Activated CD8-positive, alpha-beta memory T cell treated with anti-CD3 and anti-CD28 coated beads for 24 hours (primary cell): ENCODE results near the gene RASGRP2.

Experiments used
- DNase-seq: peaks from one replicate; pipeline ENCODE4 v3.0.0-alpha.2; 2020

RASGRP2 gene

DNA sequence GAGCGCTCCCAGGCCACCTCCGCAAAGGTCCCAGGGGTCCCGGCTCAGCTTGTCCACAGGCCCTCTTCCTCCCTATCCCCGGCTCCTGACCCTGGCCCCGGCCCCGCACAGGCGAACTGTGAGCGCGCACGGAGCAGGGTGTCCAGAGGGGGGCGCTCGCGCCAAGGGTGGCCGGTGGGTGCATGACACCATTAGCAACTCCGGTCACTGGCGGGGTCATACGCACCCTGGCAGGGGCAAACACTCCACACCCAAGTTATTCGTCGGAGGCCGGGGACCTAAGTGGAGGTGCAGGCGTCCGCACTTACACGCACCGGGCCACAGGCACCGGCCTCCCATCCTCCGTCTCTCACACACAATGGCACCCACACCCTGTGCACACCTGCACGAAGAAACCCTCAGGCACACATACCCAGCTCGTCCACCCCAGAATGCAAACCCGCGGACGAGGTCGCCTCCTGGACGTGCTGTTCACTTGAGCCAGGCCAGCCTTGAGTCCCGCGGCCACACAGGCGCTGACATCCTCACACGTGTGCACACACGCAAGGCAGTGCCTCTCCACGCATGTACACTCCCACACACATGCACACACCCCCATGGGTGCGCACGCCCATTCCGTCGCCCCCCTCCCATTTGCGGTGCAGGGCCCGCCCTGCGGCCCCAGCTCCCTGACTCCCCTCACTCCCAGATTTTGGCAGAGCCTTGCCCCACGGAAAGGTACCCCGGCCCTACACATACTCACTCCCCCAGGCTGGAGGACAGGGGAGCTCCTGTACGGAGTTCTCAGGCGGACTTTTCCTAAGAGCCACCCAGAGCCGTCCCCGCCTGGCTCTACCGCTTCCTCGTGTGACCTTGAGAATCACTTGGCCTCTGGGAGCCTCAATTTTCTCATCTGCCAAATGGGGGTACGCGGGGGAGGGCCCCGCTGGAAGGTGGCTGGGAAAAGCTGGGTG, at the start of gene RASGRP2:
TSS of gene RASGRP2 (minus strand) at position 552 of the 953 bp plus-strand sequence. CDS start 1,276 bp downstream, outside the sequence.
- peak; percentile 90 for DNase-seq

DNA sequence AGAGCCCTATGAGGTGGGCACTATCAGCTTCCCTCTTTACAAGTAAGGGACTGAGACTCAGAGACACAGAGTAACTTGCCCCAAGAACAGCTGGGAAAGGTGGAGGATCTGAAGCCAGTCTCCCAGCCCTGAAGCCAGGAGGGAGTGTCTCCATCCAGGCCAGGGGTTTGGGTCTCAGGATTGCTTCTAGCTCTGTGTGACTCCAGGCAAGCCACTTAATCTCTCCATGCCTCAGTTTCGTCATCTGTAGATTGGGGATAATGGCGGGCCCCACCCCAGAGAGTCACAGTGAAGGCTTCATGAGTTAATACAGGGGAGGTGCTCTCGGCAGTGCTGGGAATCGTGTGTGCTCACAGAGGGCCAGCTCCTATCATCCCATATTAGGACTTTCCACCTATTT, 48.5 kb upstream of the RASGRP2 start:
- DNase-seq = no peak

DNA sequence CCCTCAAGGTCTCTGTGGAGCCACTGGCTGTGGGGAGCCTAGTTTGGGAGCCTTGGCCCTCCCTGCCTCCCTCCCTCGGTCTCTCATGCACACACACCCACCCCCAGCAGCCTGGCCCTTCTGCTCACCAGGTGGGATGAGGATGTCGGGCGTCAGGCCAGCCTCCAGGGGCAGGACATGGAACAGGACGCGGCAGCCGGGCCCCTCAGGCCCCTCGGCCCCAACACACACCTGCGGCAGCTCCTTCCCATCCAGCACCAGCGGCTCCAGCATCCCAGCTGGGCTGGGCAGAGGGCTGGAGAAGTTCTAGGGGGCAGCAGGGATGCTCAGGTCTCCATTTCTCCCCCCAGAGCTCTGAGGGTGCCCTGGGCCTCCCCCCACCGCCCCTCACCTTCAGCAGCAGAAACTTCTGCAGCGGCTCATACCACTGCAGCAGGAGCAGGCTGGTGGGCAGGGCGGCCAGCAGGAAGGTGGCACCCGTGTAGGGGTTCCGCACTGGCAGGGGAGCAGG, 47.9 kb upstream of the RASGRP2 start:
- no peak for DNase-seq

DNA sequence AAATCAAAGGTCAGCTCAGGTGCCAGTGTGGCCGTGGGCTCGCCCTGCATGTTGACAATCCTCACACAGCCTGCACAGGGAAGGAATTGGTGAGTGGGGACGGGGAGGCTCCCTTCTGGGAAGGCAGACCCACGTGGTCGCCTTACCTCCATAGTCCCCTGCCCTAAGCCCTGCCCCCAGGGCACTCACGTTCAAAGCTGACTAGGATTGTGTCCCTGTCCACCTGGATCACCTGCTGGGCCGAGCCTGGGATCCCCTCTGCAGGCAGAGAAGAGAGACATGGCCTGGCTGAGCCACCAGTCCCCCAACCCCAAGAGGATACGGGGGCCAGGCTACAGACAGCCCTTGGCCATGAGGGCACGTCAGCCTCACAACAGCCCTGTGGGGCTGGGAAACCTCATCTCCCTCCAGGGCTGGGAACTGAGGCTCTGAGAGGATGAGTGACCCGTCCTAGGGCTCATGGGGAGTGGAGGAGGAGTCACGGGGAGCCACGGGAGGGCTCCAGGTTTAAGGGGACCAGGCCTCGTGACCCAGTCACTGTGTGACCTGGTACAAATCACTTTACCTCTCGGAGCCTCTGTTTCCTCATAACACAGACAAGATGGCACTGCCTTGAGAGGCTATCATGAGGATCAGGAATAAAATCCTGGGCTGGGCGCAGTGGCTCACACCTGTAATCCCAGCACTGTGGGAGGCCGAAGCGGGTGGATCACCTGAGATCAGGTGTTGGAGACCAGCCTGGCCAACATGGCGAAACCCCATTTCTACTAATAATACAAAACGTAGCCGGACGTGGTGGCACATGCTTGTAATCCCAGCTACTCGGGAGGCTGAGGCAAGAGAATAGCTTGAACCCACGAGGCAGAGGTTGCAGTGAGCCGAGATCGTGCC, 46.5 kb upstream of the RASGRP2 start:
- no peak for DNase-seq

DNA sequence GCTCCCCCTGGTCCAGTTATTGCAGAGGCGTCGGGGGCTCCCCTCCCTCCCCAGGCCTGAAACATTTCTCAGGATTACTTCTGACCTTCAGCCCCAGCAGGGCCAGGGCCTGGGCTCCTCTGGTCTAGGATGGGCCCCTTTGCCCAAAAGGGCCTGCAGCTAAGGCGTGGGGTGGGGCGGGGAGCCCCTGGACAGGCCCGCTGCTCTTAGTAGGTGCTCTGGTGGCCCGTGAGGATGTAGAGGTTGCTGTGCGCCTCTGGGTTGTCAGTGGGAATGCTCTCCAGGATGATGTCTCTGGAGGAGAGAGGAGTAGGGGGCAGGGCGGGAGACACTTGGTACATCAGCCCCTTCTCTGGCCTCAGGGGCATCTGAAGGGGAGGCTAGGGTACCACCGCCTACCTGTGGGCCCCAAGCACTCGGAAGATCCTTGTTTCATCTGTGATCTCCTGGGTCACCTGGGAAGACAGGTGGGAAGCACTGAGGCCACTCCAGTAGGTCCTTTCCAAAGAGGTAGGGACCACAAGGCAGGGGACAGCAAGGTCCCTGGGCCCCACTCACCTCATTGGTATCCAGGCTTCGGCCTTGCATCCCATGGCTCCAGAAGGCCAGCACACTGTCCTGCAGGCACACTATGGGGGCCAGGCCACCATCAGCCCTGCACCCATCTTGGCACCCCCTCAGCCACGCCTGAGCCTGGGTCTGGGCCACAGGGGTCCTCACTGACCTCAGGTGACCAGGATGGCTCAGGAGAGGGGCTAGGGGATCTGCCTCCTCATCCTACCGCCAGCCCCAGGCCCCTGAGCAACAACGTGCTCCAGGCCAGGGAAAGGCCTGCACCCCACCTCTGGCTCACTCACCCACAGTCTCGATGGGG, 45.6 kb upstream of the RASGRP2 start:
- DNase-seq = no peak

DNA sequence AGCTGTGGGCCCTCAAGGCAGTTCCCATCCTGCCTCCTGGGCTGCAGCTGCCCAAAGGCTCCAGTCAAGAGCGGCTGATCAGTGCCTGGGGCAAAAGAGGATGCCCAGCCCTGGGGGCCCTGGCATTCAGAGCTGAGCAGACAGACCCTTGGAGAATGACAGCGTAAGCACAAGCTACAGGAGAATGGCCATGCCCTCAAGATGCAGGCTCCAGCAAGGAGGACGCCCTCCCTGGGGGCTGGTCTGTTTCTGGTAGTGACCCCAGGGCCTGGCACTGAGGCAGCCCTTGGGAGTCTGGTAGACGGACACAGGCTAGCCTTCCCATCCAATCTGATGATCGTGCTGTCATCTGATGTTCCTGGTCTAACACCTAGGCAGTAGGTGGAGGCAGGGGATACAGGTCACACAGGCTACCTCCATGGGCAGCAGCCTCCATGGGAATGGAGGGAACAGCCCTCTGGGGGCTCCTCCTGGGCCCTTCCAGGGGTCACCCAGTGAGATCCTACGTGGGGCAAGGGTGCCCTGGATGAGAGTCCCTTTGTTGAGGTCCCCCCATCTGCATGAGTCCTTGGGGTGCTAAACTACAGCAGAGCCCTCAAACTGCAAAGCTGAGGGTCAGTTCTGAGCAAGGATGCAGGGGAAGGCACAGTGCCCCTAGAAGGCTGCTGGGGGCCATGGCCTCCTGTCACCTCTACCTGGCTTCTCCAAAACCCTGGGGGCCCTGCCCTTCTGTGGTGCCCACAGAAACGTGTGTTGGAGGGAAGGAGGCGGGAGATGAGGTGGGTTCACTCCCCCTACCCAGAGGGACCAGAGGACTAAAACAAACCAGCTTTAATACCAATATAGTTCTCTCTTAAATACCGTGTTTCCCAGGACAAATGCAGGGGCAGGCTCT, 44.6 kb upstream of the RASGRP2 start:
- DNase-seq = no peak

DNA sequence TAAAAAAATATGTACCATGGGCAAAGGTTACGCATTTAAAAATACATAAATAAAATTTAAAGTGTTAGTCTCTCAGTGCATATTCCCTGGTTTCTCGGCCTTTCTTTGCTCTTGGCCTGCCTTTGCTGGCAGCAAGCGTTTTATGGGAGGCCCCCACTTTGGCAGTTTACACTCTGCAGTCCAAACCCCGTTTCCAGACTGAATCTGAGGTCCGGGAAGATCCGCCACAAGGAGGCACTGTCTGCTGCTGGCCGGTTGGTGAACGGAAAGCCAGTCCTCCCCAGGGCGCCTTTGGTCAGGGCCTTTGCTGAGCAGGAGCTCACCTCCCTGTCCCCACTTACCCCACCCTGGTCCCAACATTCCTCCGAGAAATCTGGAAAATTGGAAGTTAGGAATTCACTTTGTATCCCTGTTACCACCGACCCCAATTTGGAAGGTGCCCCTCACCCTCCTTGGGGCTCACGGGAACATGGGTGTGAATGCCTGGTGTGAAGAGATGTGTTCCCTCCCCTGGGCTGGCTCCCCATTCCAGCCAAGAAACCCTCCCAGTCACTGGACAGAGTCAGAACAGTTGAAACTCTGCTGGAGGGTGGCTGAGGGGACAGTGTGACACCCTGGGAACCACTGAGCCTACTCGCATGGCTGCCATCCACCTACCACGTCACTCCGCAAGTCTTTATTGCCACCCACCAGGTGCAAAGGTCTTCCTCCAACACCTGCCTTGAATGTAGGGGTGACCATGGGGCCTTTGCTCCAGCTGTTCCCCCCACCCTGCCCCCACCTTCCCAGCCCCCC, 43.8 kb upstream of the RASGRP2 start:
- peak; percentile 84 for DNase-seq

DNA sequence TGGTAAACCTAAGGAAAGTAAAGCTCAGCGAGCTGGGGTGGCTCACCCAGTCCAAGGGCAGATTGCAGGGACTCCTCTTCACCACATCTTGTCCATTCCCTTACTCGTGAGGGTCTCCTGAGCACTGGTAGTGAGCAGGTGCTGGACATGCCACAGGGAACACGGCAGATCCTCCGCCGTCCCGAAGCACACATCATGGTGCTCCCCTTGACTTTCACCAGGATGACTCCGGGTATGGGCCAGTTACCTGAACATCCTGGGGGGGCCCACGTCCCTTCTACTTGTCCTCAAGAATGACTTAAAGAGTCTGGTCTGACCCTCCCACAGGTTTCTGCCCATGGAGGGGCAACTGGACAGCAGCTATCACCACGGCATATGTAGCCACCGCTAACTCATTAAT, 42.4 kb upstream of the RASGRP2 start:
- no peak for DNase-seq

DNA sequence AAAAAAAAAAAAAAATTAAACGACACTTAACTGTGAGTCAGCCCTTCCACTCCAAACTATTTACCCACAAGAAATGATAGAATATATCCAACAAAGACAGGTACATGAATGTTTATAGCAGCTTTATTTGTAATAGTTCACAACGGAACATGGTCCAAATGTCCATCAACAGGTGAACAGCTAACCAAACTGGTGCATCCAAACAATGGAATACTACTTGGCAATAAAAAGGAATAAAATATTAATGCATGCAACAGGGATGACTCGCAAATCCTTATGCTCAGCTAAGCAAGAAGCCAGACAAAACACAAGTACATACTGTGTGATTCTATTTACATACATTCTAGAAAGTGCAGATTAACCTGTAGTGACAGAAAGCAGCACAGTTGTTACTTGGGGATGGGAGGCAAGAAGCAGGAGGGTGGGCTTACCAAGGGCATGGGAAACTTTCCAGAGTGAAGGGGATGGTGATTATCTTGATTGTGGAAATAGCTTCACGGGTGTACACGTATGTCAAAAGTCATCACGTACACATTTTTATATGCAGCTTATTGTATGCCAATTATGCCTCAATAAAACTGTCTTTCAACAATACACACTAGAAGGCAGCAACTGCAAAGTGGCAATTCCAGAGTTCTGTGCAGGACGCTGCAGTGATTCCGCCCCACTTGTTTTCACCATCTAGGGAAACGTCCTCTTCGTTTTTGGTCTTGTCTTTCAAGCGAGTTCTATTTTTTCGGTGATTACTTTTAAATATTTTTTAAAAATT, 41.1 kb upstream of the RASGRP2 start:
- no peak for DNase-seq

DNA sequence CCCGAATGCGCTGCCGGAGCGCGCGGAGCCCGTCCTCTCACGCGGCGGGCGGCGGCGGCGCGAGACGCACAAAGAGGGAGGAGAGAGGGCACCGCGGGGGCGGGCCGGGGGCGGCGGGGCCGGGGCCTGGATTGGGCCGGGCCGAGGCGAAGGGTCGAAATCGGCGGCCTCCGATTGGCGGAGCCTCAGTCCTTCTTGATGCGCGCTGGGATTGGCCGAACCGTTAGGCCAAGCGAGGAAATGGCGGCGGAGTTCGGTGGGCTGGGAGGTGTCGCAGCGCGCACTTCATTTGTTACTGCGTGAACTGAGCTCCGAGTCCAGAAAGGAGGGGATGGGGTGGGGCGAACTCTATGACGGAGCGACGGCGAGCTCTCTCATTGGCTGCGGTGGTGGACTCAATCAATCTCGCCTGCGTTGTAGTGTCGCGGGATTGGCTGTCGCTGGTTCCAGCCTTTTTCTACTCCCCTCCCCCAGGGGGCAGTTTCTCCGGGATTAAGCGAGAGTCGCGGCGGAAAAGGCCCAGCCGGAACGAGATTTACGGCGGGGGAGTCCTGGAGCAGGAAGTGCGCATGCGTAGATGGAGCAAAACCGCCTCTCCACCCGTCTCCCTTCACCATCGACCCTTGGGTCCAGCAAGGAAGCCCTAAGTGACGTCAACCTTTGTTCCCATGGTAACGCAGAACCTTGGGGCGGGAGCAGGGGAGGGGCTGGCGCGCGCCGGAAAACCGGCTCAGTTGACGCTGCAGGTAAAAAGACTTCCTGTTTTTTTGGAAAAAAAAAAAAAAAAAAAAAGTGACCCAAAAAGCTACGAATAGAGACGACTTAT, 34.7 kb upstream of the RASGRP2 start, which contains the start of gene SF1:
TSS of gene SF1 (minus strand) at position 70 of the 826 bp plus-strand sequence. CDS start 150 bp downstream, outside the sequence.
- DNase-seq = peak; percentile 97

DNA sequence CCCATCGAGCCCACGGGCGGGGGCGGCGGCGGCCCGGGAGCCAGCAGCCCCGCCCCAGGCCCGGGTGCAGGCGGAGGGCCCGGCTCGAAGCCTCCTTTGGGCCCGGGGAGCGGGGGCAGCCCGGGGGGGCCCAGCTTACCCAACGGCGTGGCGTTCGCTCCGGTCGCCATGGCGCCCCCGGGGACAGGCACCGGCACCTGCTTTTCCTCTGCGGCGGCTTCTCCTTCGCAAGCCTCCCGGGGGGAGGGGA, 34.2 kb upstream of the RASGRP2 start:
- no peak for DNase-seq

DNA sequence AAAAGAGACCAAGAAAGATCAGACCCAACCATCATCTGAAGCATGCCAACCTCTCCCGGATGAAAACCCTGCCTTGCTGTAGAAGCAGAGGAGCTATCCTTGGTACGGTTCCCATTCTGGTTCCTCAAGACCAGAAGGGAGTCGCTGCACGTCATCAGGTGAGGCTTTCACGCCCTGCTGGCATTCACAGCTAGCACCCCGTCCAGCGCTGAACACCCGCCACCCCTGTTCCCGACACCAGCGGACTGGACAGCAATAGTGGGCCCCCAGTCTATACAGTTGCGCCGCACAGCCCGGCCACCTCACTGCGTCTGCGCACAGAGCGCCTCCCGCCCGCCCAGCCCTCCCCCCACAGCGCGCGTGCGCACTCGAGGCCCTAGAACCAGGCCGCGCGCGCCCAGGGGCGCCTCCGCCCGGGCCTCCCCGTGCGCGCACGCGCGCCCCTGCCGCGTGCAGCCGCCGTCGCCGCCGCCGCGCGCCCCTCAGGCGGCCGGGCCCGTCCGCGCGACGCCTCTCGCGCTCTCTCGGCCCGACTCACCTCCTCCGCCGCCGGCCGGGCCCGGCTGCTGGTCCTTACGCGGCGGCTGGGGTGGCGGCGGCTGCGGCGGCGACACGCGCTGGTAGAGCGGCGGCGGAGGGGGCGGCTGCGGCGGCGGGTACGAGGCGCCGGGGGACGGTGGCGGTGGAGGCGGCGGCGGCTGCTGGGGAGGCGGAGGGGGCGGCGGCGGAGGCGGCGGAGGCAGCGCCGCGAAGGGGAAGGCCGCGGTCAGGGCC, 33.7 kb upstream of the RASGRP2 start:
- DNase-seq = peak; percentile 92

DNA sequence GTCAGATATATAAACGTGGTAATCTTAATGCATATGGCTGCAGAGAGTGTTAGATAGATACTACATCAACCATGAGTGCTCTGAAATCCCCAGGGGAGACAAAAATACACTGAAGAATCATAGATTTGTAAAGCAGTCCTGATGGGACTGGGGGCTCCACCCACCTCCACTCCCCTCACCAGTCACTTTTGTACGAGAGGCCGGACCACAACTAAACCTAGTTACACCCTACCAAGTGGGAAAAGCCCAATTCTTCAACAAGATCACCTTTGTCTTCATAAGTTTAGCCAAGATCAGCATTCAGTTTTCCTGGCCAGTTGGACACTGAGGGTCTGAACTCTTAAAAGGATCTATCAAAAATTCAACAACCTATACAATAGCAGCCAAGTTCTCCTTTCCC, 32.9 kb upstream of the RASGRP2 start:
- DNase-seq = no peak

DNA sequence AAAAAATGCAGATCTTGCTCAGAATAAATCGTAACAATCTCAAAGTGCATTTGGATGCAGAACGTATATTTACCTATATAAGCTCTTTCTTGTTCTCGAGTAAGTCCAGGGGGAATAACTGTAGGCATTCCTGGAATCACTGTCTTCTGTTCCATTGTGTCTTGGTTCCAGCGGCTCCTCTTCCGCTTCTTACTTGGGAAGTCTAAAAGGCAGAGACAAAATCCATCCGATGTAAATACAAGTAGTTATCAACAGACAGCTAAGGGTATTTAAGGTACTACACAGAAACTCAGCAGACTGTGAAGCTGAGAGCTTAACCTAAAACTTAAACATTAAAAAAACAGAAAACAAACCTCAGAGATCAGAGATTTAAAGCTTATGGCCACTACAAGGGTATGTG, 32.5 kb upstream of the RASGRP2 start:
- no peak for DNase-seq

DNA sequence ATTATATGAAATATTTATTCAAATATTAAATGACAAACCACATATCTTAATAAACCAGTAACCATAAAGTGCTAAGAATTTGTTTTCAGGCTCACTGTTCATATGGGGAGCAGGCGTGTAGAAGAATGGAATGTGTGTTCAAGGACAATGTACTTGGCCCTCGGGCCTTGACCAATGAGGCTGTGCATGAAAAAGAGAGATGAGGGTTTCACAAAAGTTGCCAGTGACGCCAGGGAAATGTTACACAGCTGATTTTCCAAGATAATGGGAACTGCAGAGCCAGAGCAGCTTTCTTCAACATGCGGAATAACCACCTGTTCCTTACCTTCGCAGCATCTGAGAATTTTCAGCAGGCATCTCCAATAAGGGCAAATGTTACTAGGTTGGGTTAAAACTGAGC, 30.2 kb upstream of the RASGRP2 start:
- no peak for DNase-seq

DNA sequence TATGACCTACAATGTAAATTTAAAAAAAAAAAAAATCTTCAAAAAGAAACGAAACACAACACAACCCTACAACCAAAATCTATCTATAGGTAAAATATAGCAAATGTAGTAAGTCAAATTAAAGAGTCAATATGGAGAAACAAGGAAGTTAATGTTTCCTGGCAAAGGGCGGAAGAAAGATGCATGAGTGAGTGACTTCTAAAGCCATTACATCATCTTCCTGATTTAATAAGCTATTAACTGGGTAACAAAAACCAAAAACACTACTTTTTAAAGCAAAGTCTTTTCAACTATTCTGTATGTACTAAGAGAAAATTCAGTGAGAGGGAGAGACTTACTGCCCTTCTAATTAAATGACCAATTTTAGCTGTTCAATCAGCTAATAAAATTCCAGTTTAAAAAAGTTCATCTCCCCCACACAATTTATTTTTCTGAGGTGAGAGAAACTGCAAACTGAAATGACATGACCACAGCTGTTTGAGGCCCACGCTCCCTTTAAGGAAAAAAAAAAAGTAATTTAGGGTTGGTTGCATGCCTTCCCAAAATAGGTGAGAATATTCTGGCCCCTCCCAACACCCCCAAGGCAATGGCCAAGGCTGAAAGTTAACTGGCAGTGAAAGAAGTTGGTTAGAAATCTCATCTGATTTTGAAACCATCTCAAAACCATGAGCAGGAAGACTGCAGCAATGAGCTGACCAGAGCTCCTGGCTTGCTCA, 28.5 kb upstream of the RASGRP2 start:
- DNase-seq = no peak

DNA sequence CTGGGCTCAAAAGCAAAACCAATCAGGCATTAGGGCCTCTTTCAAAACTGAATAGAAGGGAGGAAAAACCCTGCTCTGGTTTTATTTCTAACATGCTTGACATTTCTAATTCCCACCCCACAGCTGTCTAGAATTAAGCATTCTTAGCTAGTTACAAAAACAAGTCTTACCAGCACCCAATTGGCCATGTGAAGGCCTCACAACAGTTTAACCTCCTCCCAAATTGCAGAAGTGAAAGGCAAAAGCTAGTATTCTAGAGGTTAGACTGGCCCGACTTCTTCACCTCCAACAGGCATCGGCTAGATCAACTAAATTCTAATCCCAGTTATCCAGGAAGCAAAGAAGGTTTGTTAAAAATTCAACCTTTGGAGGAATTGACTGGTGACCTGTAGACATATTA, 27.9 kb upstream of the RASGRP2 start:
- no peak for DNase-seq
